Stimulated activated CD8-positive, alpha-beta memory T cell treated with anti-CD3 and anti-CD28 coated beads, Interleukin-7, amount 100 ng/mL, for 1 hour (primary cell): Measurements from ENCODE around the gene SMARCD1.

Experiments
- DNase-seq, 2 donors: peaks; one replicate each; pipeline ENCODE4 v3.0.0-alpha.2; 2020; ENCODE audit warnings: low read depth in 2 of 2

Gene SMARCD1

DNA sequence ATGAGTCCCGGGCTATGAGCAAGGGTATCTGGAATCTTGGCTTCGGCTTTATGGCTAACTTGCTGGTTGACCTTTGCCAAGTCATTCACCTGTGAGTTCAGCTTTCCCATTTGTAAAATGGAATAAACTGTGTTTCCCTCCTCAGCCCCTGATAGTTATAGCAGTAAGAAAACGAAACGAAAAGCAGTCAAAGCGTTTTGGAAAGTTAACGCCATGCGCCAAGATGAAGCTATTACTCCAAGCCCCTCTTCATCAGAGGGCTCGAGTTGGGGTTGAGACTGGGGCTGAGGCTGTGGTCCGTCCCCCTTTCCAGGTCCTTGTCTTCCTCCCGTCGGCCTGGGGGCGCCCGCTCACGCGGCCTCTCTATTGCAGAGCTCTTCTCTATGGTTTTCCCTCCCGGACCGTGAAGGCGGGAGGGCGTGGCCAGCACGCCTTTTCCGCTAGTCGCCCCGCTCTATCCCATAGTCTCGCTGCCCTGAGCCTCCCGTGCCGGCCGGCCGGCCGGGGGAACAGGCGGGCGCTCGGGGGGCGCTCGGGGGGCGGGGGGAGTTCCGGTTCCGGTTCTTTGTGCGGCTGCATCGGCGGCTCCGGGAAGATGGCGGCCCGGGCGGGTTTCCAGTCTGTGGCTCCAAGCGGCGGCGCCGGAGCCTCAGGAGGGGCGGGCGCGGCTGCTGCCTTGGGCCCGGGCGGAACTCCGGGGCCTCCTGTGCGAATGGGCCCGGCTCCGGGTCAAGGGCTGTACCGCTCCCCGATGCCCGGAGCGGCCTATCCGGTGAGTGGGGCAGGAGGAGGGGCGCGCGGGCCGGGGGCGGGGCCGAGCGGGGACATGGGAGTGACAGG is at the start of gene SMARCD1:
SMARCD1 (plus strand) TSS at position 568 of the 840 bp plus-strand sequence; CDS start at position 596, 28 bp downstream.
- DNase-seq = peak; percentile 65 to 68

DNA sequence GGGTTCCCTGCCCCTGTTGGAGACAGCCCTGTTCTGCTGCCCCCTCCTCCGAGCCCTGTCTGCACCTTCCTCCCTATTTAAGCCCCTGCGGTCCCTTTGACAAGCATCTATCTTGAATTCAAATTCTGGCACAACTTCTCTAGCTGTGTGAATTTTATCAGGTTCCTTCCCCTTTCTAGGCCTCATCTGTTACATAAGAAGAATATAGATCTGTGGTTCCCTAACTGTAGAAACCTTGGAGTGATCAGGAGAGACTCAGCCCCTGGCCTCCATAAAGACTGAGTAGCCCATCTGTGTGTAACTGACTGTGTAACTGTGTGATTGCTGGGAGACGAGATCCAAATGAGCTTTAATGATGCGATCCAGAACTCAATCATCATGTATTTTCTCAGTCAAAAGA is 46.8 kb upstream of the SMARCD1 start:
- no peak for DNase-seq

DNA sequence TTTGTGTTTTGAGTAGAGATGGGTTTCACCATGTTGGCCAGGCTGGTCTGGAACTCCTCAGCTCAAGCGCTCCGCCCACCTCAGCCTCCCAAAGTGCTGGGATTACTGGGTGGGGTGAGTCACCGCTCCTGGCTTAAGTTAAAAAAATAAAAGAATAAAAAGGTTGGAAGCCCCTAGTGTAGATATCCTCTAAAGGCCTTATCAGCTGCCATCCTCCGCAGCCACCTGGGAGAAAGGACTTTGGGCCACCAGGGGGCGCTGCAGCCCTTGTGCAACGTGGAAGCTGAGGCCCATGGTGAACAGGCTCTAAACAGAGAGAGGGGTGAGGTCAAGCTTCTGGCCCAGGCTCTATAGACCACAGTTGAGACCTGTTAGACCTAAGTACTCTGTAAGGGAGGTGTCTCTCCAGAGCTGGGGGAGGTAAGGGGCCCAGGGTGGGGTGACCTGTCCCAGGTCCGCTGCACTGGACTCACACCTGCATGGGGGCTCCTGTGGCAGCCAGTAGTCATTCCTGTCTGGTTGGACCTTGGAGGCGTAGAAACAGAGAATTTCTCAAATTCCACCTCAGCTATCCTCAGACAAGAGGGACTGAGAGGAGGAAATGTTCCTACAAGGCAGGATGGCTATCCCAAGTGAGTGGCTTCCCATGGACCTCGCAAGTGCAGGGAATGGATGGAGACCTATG is 45.8 kb upstream of the SMARCD1 start:
- DNase-seq = peak; percentile 62 to 87

DNA sequence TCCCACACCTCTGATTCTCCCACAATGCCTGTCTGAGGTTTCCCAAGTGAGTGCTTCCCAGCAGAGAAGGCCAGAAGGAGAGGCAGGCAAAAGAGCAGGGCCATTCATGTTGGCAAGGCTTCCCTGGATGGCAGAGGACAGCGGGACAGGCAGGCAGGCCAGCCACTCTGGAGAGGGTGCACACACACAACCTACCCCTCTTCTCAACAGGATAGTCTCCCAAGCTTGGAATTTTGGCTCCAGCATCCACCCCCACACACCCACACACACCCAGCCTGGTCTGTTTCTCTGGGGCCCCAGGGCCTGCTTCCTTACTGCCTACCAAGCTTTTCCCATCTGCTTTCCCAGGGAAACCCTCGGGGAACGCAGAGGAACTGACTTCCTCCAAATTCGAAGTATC is 44.5 kb upstream of the SMARCD1 start:
- DNase-seq = no peak

DNA sequence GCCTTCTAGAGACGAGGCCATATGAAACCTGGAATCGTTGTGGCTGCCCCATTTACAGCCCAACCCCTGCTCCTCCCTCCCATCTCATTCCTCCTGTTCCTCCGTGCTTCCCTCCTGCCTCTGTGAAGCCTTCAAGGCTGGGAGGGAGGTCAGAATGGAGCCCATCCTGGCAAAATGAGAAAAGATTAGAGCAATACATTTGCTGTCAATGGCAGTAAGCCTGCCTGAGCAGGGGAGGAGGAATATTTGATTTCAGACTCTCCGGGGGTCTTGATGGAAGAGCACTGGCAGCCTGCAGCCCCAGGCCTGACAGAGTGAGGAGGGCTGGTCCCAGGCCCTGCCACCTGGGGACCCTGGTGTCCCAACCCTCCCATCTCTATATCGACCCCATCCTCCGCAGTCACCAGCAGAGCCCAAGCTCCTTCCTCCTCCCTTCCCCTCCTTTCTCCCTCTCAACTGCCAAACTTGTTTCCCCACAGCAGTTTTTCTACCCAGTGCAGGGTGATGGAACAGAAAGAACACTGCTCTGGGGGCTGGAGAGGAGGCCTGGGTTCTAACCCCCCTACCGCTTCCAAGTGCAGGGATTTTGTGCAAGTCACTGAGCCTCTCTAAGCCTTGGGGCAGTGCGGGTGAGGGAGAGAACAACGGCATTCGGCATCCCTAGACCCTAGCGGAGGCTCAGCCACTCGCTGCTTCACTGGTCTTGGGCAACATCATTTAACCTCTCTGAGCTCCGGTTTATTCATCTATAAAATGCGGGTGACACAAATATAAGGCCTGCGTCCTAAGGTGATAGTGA is 43.9 kb upstream of the SMARCD1 start:
- DNase-seq = no peak

DNA sequence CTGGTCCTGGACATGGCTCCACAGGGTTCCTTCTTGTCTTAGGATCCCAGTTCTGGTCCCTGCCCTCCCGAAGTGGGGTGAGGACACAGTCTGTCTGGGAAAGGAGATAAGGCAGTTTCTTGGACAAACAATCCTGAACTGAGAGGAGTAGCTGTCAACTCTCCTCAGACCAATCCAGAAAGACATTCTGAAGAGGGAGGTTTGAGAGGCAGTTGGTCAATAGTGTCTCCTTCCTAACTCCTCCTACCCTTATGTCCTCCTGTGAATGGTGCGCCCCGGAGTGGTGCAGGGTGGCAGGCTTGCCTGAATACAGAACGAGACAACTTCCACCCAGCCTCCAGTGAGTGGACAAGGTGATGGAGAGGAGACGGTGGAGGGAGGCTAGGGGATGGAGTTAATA is 43.2 kb upstream of the SMARCD1 start:
- no peak for DNase-seq

DNA sequence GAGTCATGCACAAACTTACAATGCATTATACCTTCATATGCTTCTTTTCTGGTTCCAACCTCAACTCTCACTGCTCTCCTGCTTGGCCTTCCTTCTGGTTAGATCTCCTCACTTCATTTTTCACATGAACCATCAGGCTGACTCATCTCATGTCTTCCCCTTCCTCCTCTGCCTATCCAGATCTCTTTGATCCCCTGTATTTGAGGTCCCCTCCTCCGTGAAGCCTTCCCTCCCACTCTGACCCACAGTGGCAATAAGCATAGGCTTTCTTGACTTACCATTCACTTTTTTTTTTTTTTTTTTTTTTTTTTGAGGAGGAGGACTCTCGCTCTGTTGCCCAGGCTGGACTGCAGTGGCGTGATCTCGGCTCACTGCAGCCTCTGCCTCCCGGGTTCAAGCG is 42.4 kb upstream of the SMARCD1 start:
- no peak for DNase-seq

DNA sequence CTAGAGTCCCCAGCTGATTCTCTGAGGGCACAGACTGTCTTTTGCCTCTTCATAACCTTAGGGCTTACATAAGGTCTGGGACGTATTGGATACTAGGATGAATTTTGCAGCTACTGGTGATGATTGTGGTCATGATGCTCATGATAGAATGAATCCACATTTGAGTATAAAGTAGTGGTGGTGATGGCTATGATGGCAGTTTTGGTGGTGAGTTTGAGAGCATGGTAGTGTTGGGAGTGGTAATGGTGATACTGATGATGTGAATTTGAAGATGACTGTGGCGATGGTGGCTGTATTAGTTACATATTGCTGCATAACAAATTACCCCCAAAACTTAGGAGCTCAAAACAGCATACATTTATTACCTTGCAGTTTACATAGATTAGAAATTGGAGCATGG is 41.8 kb upstream of the SMARCD1 start:
- DNase-seq = no peak

DNA sequence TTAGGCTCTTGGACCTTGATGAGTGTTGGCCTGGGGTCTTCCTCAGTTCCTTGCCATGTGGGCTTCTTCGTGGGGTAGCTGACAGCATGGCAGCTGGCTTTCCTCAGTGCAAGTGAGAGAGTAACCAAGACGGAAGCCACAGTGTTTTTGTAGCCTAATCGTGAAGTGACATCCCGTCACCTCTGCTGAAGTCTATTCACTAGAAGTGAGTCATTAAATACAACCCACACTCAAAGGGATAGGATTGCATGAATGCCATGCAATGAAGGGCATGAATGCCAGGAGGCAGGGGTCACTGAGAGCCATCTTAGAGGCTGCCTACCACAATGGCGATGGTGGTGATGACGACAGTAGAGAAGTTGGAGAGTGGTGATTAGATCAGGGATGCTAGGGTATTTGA is 41.3 kb upstream of the SMARCD1 start:
- no peak for DNase-seq

DNA sequence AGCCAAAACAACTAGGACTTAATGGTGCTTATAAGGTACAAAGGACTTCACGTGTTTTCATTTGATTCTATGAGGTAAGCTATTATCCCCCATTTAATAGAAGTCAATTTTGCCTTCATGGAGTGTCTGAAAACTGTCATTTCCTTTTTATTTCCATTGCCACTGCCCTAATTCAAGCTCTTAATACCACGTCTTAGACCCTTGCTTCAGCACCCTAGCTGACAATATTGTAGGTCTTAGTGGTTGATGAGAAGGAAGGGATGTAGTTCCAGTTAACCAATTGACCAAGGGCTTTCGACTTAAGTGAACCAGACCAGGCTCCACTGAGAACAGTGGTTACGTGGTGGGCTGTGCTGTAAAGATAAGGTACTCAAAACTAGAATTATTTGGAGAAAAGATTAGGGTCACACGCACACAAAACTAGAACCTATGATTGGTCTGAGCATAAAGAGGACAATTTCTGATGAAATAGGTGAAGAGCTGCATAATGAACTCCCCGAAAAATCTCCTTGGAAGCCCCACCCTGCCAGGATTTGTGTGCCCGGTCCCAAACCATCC is 37.4 kb upstream of the SMARCD1 start:
- no peak for DNase-seq

DNA sequence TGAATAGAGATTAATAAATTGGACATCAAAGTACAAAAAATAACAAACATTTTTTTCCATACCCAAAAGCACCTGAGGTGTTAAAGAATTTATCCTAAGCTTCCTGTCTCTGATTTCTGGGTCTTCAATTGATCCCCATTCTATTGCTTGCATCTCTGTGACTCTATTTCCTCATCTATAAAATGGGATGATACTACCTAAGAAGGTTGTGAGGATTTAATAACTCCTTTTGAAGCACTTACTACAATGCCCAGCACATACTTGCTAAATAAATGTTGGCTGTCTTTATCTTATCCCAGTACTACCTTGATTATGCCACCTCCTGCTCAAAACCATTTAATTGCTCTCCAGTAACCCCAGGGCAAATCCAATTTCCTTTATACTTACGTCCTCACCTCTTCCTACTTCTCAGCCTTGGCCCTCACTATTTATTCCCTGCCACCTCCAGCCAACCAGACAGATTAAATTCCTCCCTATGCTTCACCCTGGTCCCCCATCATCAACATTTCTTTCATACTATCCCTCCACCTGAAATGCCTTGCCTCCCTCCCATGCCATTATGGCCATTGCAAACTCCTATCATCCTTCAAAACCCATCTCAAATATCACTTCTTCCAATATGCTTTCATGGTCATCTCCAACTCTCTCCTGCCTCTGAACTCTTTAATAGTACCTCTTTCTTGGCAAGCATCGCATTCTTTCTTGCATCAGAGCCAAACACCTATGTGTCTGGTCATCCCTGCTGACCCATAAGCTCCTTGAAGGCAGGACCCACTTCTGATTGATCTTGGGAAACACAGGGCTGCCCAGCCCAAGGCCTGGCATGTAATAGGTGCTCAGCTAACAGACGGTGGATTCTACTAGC is 35.7 kb upstream of the SMARCD1 start:
- no peak for DNase-seq

DNA sequence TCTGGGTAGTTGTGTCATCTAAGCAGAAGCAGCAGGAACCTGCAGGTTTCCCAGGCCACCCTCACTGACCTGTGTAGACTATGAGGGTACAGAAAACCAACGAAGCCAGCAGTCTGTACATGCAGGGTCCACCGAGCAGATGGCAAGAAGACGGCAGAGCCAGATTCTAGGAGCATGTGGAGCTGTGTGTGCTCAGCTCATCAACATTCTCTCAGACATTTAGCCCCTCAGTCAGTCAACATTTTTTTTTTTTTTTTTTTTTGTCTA is 35.1 kb upstream of the SMARCD1 start:
- no peak for DNase-seq

DNA sequence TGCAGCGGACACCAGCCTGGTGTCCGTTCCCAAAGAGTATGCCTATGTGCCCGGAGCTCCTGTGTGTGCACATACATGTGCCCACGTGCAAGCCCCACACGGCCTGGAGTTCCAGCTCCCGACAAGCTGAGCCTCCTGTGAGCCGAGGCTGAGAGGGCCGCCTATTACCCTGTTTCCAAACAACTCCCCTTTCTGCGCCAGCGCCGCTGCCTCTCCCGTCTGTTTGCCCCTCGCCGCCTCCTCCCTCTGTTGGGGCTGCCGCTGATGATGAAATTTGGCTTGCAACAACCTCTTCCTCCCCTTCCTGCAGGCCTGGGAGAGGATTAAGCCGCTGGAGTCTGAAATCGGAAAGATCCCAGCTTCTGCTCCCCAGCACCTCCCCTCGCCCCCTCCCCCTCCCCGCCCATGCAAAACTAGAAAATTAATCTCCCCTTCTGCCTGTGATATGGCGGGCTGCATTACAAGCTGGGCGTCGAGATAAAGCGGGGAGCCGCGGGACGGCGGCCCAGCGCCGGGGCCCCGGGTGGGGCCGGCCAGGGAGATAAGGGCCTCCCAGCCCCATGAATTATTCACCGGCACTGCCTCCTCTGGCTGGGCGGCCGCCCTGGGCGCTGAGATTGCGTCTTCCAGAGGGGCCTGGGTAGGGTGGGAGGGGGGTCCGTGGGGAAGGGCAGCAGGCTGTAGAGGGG is 34.6 kb upstream of the SMARCD1 start:
- DNase-seq = no peak

DNA sequence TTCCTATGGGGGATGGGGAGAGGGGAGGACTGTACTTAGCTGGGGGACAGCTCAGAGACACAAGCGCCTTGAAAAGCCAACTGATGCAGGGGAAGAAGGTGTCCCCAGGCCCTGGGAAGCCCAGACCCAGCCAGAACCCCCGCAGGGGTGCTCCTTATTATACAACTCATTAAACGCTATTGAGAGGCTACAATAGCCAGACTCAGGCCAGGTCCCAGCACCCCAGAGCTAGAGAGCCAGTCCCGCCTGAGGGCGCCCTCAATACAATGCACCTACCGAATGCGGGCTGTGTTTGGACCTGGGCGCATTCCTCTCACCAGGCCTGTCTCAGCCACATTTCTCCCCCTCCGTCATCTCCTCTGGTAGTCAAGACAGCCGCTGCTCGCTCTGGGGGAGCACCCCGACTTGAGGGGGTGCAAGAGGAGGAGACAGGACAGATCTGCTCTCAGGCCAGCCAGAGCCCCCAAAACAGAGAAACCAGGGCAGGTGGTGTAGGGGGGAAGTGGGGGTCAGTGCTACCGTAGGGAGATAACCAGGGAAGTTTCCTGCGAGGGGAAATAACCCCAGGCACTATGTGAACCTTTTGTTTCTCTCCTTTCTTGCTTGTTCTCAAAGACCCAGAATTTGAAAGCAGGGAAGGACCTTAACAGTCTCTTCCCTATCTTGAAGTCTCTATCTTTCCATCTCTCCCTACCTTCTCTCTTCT is 33.9 kb upstream of the SMARCD1 start:
- no peak for DNase-seq

DNA sequence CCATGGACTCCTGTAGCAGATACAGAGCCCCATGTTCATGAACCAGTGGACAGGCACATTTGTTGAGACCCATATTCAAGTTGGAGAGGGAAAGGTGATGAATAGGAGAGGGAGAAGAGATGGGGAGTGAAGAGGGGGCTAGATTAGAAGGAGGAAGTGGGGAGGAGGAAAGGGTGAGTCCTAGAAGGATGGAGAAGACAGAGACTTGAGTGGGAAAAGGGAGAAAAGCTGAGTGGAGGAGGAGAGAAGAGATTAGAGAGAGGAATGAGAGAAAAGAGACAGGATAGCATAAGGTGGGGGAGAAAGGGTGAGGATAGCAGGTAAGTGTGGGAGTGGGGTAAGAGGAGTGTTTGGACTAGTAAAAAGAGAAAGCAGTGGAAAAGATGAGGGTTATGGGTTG is 32.6 kb upstream of the SMARCD1 start:
- DNase-seq = no peak

DNA sequence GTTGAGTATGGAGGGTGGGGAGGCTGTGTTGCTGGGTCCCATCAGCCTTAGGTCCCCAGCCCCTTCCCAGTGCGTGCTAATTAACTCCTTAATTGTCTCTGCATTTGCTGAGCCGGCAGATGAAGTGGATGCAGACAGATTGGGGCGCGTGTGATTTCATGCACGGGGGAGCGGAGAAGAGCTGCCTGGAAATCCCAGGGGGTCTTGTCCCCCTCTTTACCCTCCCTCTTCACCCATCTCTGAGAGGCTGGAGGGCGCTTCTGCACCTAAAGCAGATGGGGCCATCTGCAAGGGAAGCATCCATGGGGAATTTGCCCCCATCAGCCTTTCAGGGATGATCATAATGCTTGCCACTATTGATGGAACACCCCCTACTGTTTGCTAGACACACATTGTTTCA is 32.2 kb upstream of the SMARCD1 start:
- no peak for DNase-seq

DNA sequence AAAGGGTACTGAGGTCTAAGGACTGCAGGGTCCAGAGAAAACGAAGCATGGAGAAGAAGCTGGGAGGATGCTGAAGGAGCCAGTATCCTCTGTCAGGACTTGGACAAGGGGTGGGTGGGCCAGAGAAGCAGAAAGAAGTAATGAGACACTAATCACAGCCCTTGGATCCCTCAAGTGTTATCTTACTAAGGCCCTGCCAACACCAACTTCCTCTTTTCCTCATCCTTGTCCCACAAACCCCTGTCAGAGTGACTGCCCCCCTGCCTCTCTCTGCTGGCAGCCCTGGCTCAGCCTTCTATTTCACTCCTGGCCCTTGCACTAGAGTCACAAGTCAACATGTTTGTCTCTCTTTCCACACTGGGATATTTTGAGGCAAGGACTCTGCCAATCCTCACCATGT is 31.6 kb upstream of the SMARCD1 start:
- no peak for DNase-seq

DNA sequence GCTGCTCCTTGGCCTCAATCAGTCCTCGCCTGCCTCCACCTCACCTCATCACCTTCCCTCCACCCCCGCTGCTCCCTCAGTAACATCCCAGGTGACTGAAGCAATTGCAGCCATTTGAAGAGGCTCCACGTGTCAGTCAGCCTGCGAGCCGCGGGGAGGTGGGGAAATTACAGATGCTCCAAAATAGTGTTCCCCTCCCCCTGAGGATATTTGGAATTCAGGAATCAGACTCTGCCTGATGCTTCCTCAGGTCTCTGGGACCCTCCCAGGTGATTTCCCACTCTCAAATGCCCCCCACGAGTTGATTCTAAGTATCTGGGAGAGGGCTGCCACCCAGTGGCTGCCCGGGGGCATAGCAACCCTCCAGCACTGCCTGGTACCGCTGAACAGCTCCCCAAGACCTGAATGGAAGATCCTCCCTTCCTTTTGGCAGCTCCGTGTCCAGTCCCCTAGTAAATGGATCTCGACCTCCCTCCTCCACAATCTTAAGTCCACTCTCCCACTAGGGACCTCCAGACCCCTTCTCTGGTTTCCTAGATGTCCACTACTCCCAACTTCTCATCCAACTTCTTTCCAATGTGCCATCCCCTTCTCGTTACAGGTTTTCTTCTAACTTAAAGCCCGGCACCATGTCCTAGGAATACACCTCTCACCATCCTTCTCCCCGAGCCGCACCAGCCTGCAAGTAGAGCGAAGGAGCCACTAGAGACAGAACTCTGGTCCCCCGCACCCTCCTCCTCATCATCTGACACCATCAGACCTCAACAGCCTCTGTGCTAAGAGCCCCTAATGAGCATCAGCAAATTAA is 29.1 kb upstream of the SMARCD1 start:
- DNase-seq = peak in 1 of 2 donors; percentile 32

DNA sequence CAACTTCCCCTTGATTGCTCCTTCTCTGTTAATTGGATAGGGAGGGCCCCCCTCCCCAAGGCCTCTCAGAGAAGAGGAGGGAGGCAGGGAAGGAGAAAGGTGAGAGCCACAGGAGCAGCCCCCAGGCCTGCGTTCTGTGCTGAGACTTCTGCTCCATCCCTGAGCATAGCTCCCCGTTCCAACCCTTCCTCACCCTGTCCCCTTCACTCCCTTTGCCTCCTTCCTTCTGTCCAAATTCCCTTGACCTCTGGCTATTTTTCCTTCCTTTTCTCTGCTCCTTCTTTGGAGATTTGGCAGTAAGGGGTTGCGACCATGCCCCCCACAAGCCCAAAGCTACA is 28.5 kb upstream of the SMARCD1 start:
- no peak for DNase-seq
